GM21360 (cell line): ENCODE measurements around the gene CDC23.
"Not testable (repeated sequence)": the region's sequence is repeated elsewhere in the genome, so short reads cannot be mapped to it uniquely, and the experiment has no call there.

Experiments used
- ATAC-seq: cut with Tn5 transposase; IDR thresholded peaks from one replicate; pipeline ENCODE4 v1.9.1; 2021; ENCODE audit warnings: mild to moderate bottlenecking, moderate library complexity; ENCODE audit not compliant: unreplicated experiment

CDC23 gene, protein sequence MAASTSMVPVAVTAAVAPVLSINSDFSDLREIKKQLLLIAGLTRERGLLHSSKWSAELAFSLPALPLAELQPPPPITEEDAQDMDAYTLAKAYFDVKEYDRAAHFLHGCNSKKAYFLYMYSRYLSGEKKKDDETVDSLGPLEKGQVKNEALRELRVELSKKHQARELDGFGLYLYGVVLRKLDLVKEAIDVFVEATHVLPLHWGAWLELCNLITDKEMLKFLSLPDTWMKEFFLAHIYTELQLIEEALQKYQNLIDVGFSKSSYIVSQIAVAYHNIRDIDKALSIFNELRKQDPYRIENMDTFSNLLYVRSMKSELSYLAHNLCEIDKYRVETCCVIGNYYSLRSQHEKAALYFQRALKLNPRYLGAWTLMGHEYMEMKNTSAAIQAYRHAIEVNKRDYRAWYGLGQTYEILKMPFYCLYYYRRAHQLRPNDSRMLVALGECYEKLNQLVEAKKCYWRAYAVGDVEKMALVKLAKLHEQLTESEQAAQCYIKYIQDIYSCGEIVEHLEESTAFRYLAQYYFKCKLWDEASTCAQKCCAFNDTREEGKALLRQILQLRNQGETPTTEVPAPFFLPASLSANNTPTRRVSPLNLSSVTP

DNA sequence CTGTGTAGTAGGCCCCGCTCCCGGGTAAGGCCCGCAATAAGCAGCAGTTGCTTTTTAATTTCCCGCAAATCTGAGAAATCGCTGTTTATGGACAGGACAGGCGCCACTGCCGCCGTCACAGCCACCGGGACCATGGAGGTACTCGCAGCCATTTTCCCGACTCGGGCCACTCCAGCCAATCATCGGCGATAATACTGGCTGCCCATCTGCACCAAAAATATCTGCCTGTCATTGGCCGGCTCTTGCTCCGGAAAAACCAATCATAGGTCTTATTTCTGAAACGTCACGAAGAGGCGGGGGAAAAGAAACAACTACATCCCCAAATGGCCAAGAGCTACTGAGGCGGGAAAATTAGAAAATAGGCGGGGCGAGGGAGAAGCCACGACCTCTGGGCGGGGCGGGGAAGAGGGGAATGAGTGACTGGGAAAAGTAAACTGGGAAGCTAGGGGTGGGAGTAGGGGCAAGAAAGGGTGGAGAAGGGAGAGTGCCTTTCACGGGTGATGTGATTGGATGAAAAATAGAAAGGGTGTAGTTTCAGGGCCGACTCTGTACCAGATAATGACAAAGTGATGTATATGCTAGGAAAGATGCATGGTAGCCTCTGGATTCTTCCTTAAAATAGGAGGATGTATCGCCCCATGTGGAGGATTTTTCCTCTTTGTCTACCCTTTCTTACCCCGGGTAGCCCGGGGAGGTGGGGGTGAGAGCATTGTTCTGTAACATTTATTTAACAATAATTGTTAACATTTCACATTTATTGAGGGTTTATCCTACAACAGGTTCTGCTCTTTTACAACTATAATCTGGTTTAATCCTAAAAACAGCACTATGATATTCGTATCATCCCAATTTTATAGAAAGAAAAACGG, at the start of gene CDC23:
CDC23 (minus strand) TSS at position 163 of the 869 bp plus-strand sequence; CDS start at position 152, 11 bp downstream.
- ATAC-seq = peak; percentile 85

DNA sequence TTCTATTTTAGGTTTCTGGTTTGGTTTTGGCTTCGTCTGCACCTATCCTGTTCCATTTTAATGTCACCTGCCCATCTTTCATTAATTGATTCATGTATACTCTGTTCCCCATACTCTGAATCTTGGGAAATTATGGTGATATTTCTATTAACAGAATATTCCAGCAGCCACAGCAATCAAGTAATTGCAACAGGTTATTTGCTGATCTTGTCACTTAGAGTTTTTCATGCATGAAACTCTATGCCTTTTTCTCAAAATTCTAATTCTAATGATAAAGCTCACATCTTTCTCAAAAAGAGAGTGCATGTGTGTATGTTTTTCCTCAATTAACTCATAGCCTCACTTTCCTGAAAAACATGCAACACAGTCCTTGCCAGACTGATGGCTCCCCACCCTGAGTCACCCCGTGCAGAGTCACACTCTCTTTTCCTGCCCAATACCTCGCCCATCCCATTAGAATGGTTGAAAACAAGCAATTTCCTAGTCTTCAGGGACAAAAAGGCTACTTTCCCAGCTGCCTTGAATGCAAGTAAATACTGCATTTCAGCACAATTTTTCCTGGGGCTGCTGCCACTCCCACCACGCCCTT, 45.7 kb upstream of the CDC23 start:
- ATAC-seq = no peak

- ATAC-seq = no peak
Observed at GRCh38 chr5:138257583-138257982, 44.5 kb upstream of the CDC23 start.

- ATAC-seq = no peak
Observed at GRCh38 chr5:138252944-138253343, 39.8 kb upstream of the CDC23 start.

GRCh38 chr5:138247800-138248199, 34.7 kb upstream of the CDC23 start:
- ATAC-seq = not testable (repeated sequence)

DNA sequence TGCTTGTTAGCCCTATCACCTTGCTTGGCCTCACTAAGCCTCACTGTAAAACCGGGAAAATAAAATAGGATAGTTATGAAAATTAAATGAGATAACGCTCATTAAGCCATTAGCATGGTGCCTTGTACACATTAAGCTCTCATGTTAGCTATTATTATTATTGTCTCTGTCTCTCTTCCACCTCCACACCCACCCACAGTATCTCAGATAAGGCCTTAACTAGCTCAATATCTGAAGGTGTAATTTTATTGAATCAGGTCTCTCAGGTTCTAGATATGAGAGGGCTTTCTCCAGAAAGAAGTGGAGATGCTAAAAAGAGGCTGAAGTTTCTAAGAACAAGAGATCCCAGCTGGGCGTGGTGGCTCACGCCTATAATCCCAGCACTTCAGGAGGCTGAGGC, 33.7 kb upstream of the CDC23 start:
- no peak for ATAC-seq

DNA sequence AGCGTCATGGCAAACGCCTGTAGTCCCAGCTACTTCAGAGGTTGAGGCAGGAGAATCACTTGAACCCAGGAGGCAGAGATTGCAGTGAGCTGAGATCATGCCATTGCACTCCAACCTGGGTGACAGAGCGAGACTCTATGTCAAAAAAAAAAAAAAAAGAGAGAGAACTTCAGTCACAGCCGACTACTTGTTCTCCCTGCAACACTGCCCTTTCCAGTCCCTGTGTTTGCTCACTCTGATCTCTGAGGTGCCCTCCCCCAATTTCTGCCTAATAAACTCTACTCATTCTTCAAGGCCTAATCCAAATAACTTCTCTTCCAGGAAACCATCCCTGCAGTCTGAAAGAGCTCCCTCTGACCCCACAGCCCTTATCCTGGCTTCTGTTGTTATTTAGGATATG, 33.2 kb upstream of the CDC23 start:
- ATAC-seq = no peak

GRCh38 chr5:138245717-138246116, 32.6 kb upstream of the CDC23 start:
- ATAC-seq = no peak

DNA sequence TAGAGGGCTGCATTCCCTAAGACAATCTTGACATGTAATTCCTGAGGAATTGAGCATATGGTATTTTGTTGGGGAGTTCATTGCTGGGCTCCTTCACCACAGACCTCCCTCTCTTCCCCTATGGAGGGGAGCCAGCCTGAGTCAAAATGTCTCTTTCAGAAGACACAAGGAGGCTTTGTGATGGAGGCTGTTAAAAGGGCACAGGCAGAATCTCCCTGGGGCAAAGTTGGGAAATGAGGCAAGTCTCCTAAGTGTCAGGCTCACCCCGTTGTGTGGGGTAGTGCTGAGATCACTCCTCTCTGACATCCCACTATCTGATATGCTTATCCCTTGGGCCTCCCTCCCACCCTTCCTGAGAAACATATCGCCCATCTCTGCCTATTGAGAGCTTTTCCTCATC, 30.7 kb upstream of the CDC23 start:
- no peak for ATAC-seq

GRCh38 chr5:138241688-138242571, 28.8 kb upstream of the CDC23 start:
- no peak for ATAC-seq

DNA sequence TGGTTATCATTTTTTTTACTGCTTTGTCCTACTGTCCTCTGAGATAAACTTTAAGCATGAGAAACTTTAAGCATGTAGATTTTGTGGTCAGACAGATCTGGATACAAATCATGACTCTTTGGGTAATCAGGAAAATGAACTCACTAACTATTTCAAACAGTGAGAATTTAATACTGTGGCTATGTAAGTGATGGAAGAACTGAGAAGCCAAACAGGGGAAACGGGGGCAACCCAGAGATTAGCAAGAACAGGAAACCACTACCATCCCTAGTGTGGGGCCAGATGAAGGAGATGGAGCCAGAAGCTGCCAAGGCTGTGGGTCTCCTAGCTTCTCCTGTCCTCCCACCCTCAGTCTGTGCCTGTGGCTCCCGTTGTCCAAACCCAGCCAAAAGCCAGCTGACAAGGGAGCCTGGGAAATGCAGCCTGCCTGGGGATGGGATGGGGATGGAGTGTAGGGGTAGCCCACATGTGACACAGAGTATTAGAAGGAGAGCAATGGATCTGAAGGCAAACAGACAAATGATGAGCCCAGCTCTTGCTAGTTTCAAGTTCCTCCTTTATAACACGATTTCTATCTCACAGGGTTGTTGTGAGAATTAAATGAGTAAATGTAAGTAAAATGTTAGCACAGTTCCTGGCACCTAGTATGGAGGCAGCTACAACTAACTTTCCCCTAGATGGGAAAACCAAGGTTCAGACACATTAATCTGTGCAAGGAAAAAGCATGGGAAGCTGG, 27.7 kb upstream of the CDC23 start:
- no peak for ATAC-seq

- no peak for ATAC-seq
Observed at GRCh38 chr5:138238034-138238433, 24.9 kb upstream of the CDC23 start.

GRCh38 chr5:138234651-138235050, 21.5 kb upstream of the CDC23 start:
- ATAC-seq = no peak

DNA sequence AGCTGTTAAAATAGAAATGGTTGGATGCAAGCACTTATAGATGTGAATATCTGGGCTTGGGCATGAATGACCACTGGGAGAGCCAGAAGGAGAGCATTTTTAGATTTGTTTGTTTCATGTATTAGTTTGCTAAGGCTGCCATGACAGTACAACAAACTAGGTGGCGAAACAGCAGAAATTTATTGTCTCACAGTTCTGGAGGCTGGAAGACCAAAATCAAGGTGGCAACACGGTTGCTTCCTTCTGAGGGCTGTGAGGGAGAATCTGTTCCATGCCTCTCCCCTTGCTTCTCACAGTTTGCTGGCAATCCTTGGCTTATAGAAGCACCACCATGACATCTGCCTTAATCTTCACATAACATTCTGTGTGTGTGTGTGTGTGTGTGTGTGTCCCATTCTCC, 20.2 kb upstream of the CDC23 start:
- no peak for ATAC-seq

DNA sequence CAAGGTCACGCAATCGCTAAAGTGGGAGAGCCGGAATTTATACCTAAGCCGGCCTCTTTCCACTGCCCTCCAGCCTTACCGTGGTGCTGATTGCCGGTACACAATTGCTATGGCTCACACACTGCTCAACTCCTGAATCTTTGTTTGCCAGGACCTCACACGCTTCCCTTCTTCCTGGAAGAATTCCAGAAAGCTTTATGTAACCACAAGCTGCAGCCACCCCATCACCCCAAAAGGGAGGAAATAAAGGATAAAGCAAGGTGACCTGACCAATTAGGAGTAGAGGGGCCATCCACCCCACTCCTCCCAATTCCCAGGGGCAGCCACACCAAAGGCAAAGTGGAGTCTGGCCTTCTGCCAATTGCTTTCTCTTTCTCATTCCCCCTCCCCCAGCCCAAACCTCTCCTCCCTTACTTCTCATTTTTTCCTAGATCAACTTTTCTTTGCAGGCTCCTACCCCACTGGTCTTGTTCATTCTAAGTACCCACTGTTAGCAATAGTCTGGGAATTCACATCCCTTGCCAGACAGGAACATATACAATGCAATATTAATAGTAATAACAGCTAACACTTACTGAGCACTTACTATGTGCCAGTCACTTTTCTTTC, 18.0 kb upstream of the CDC23 start:
- no peak for ATAC-seq

DNA sequence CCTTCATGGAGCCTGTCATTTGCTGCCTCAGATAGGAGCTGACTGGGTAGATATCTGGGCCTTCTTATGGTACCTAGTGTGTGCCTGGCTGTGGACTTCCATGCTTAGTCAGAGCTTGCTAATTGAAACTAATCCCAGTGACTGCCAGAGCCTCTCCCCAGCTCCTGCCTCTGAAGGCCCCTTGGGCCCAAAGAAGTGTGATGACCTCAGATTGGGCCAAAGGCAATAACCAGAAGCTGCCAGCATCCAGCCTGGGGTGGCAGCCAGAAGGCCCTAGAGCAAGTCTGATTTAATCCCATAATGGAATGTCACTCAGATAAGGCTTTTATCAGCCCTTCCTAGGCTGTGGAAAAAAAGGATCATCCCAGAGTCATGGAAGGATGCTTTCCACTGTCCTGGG, 17.1 kb upstream of the CDC23 start:
- no peak for ATAC-seq

DNA sequence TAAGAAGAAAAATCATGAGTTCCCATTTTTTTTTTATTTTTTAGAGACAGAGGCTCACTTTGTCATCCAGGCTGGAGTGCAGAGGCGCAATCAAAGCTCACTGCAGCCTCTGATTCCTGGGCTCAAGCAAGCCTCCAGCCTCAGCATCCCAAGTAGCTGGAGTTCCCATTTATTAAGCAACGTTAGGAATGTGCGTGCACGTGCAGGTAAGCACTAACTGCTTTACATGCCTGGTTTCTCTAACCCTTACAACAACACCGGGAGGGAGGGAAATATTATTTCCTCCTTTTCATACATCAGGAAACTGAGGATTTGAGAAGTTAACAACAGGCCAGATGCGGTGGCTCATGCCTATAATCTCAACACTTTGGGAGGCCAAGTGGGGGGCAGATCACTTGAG, 16.3 kb upstream of the CDC23 start:
- ATAC-seq = no peak

- no peak for ATAC-seq
Observed at GRCh38 chr5:138226910-138227309, 13.8 kb upstream of the CDC23 start.

DNA sequence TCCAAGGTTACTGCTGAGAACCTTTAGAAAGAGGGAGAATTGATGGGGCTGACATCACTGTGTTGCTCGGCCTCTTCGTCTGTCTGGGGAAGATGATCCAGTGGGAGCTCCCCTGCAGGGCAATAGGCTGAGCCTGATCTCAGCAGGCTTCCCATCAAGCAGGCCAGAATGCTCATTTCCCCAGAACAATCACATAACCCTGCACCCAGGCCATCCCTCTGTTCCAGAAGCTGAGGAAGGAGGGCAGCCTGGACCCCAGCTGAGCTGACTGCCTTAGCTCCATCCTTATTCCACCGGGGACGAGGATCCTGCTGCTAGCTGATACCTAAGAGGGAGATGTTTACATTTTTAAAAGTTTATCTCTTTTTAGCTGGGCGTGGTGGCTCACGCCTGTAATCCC, 11.6 kb upstream of the CDC23 start:
- ATAC-seq = no peak
